ENCODE measurements around the gene MINDY2. TPM values are rescaled to one million over a fixed set of nuclear protein-coding genes. Genes with fewer than 3 reads are reported as not detected.

Gene MINDY2
- total RNA-seq, 2 donors from 2014 or later = 26.6 to 32.5 TPM

GRCh38 chr15:58875343-58875742 lies 104.2 kb downstream of the MINDY2 start:
- no peak overlapping the region for H3K27ac Mint-ChIP-seq
- H3K4me3 Mint-ChIP-seq = no peak overlapping the region

GRCh38 chr15:58876306-58877106 lies 105.4 kb downstream of the MINDY2 start:
- DNase-seq = no peak
- Histone ChIP-seq H3K4me3 (ENCODE audit: low read length) (no peak overlapping the region), H3K4me1 (ENCODE audit: control insufficient read depth, insufficient read depth, low read length) (no peaks in the 10 kb centered on the region), H3K9ac (ENCODE audit: extremely low read depth, low read length, poor library complexity, severe bottlenecking) (no peak overlapping the region), H3K9me3 (ENCODE audit: control insufficient read depth, low read length) (no peaks in the 10 kb centered on the region), H3K36me3 (ENCODE audit: control insufficient read depth, insufficient read depth, low read length) (peaks cover 49% of the 10 kb centered on the region), H3K27ac (ENCODE audit: low read depth, low read length) (no peak overlapping the region), H3K27me3 (ENCODE audit: control insufficient read depth, insufficient read depth, low read length, poor library complexity, severe bottlenecking) (no peaks in the 10 kb centered on the region)
- no peak overlapping the region for H3K4me3 Mint-ChIP-seq
- H3K27ac Mint-ChIP-seq = no peak overlapping the region
- H3K27me3 Mint-ChIP-seq (ENCODE audit: insufficient read depth) = no peaks in the 10 kb centered on the region
- H3K9me3 Mint-ChIP-seq = no peaks in the 10 kb centered on the region
- peaks cover 51% of the 10 kb centered on the region for H3K36me3 Mint-ChIP-seq (ENCODE audit: low read depth)
- peaks cover 9% of the 10 kb centered on the region for H3K4me1 Mint-ChIP-seq
- no peak for TF ChIP-seq CTCF (conservative IDR thresholded peaks at IDR 0.05)
- 87 to 93% methylated on average over 7 of the region's 7 CpGs for WGBS, 2 experiments (ENCODE audit: insufficient coverage in 1 of 2, insufficient read length in 1 of 2)

More at GRCh38 chr15:58875343-58875742, 104.2 kb downstream of the MINDY2 start:
- no peak for TF ChIP-seq CTCF (conservative IDR thresholded peaks at IDR 0.05)
- Histone ChIP-seq H3K4me3 (ENCODE audit: low read length) (no peak overlapping the region), H3K4me1 (ENCODE audit: control insufficient read depth, insufficient read depth, low read length) (no peaks in the 10 kb centered on the region), H3K27ac (ENCODE audit: low read depth, low read length) (no peak overlapping the region), H3K9ac (ENCODE audit: extremely low read depth, low read length, poor library complexity, severe bottlenecking) (no peak overlapping the region), H3K9me3 (ENCODE audit: control insufficient read depth, low read length) (no peaks in the 10 kb centered on the region), H3K27me3 (ENCODE audit: control insufficient read depth, insufficient read depth, low read length, poor library complexity, severe bottlenecking) (no peaks in the 10 kb centered on the region), H3K36me3 (ENCODE audit: control insufficient read depth, insufficient read depth, low read length) (peaks cover 38% of the 10 kb centered on the region)
- no peaks in the 10 kb centered on the region for H3K9me3 Mint-ChIP-seq
- no peaks in the 10 kb centered on the region for H3K27me3 Mint-ChIP-seq (ENCODE audit: insufficient read depth)
- H3K36me3 Mint-ChIP-seq (ENCODE audit: low read depth) = peaks cover 42% of the 10 kb centered on the region
- no peak for DNase-seq
- peaks cover 9% of the 10 kb centered on the region for H3K4me1 Mint-ChIP-seq

GRCh38 chr15:58877999-58878825 lies 107.1 kb downstream of the MINDY2 start:
- H3K36me3 Mint-ChIP-seq (ENCODE audit: low read depth) = peaks cover 57% of the 10 kb centered on the region
- 95 to 97% methylated on average over 7 to 12 of the region's 12 CpGs for WGBS, 2 experiments (ENCODE audit: insufficient coverage in 1 of 2, insufficient read length in 1 of 2)
- H3K4me1 Mint-ChIP-seq = peaks cover 9% of the 10 kb centered on the region
- no peak overlapping the region for H3K4me3 Mint-ChIP-seq
- no peaks in the 10 kb centered on the region for H3K9me3 Mint-ChIP-seq
- Histone ChIP-seq H3K4me1 (ENCODE audit: control insufficient read depth, insufficient read depth, low read length) (no peaks in the 10 kb centered on the region), H3K9ac (ENCODE audit: extremely low read depth, low read length, poor library complexity, severe bottlenecking) (no peak overlapping the region), H3K9me3 (ENCODE audit: control insufficient read depth, low read length) (no peaks in the 10 kb centered on the region), H3K36me3 (ENCODE audit: control insufficient read depth, insufficient read depth, low read length) (peaks cover 65% of the 10 kb centered on the region), H3K4me3 (ENCODE audit: low read length) (no peak overlapping the region), H3K27ac (ENCODE audit: low read depth, low read length) (no peak overlapping the region), H3K27me3 (ENCODE audit: control insufficient read depth, insufficient read depth, low read length, poor library complexity, severe bottlenecking) (no peaks in the 10 kb centered on the region)
- no peaks in the 10 kb centered on the region for H3K27me3 Mint-ChIP-seq (ENCODE audit: insufficient read depth)
- no peak for TF ChIP-seq CTCF (conservative IDR thresholded peaks at IDR 0.05)
- DNase-seq = no peak
- no peak overlapping the region for H3K27ac Mint-ChIP-seq
